T47D (cell line): Measurements from ENCODE around the gene KPNA1.

Experiments
- DNase-seq, 2 experiments: peaks; one replicate each; pipeline versions ENCODE4 v3.0.0 to v3.0.0-alpha.2; 2011 to 2012; ENCODE audit warnings: low read depth in 1 of 2, low spot score in 1 of 2
- JUND ChIP-seq: IDR thresholded peaks from 2 replicates; pipeline ENCODE4 v1.6.1; 2012; ENCODE audit warnings: low read depth
- in situ Hi-C: cut with HindIII; loops from 2 replicates; pipeline ENCODE4 v1.10.0; 2016; ENCODE audit warnings: low sequenced_read_pairs, low pct_unique_long_range_greater_than_20kb

The KPNA1 gene

DNA sequence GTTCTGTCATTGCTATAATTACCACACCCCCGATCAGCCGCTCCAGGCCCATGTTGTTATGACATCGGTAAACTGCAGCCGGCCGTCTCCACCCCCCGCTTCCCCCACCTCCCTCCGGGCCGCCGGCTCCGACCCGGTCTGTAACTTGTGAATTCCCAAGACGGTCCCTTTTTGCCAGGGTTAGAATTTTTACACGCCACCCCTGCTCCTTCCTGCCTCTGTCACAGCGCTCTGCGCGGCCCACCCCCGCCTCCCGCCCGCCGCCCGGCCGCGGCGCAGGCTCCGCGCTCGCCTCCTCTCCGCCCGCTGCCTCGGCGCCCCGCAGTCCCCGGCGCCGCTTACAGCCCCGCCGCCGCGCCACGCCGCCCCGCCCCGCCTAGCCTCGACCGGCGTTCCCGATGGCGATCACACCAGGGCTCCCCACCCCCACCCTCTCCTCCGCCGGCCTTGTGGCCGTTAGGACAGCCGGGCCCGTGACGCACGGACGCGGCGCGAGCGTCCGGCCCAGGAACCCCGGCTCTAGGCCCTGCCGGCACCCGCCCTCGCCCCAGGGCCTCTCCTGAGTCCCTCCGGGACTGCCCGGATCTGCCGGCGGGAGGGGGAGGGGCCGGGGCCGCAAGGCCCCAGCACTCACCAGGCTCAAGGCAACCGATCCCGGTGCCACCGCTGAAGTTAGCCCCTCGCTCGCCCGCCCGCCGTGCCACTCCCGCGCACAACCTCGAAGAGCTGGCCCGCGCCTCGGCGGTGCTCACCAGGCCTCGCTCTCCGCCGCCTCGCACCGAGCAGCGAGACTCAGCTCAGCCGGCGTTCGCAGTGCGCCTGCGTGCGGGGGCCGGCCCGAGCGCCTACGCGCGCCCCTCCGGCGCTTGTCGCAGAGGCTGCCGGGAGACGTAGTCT, at the start of gene KPNA1:
TSS of gene KPNA1 (minus strand) at position 817 of the 897 bp plus-strand sequence. CDS start 18,374 bp downstream, outside the sequence.
- DNase-seq = peak; percentile 93
- in situ Hi-C loops = no loop called here
- TF ChIP-seq JUND = no peak

DNA sequence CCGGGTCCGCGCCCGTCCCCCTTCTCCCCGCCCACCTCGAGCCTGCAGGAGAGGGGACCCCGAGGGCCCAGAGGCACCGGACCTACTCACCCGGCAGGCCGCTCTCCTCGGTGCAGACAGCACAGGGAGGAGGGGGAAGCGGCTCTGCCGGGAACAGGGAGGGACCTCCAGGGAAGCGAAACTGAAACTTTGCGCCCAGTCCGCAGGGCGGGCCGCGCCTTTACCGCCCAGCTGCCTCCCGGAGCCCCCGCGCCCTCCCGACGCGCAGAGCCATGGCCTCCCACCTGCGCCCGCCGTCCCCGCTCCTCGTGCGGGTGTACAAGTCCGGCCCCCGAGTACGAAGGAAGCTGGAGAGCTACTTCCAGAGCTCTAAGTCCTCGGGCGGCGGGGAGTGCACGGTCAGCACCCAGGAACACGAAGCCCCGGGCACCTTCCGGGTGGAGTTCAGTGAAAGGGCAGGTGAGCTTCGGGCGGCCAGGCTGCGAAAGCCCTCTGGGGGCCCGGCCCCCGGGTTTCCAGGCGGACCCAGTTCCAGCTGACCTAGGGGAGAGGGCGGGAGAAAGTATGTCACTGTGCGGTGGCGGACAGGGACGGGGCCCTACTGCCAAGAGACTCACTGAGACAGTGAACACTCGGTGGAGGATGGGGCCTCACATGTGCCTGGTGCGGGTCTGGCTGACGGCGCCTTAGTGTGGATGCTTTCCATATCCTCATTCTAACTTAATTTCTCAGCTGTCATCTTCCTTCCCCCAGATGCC, 49.6 kb upstream of the KPNA1 start, which contains the start of the genes DTX3L and PARP9:
TSS of gene DTX3L (plus strand) at position 184 of the 758 bp plus-strand sequence. CDS start at position 273, 89 bp downstream.
TSS of gene PARP9 (minus strand) at position 146 of the 758 bp plus-strand sequence. CDS start 4,680 bp downstream, outside the sequence.
- in situ Hi-C loops = no loop called here
- no peak for TF ChIP-seq JUND
- peak; percentile 80 to 81 for DNase-seq

- peak in 1 of 2 experiments; percentile 11 for DNase-seq
- in situ Hi-C loops = no loop called here
- no peak for TF ChIP-seq JUND
These were observed 48.9 kb upstream of the KPNA1 start for GRCh38 chr3:122563717-122564025.

GRCh38 chr3:122562923-122563716, 48.4 kb upstream of the KPNA1 start:
- in situ Hi-C loops = no loop called here
- TF ChIP-seq JUND = no peak
- DNase-seq = no peak

GRCh38 chr3:122560680-122561079, 45.9 kb upstream of the KPNA1 start:
- no peak for TF ChIP-seq JUND
- in situ Hi-C loops = no loop called here
- peak; percentile 51 to 89 for DNase-seq

GRCh38 chr3:122559906-122560305, 45.2 kb upstream of the KPNA1 start:
- no peak for TF ChIP-seq JUND
- in situ Hi-C loops = no loop called here
- no peak for DNase-seq

DNA sequence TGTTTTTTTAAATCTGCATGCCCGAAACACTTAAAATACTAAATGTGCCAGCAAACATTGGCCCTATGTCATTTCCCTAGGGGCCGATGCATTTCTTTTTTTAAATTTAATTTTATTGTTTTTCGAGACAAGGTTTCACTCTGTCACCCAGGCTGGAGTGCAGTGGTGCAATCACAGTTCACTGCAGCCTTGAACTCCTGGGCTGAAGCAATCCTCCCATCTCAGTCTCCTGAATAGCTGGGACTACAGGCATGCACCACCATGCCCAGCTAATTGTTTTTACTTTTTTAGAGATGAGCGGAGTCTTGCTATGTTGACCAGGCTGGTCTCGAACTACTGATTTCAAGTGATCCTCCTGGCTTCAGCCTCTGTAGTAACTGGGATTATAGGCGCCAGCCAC, 43.9 kb upstream of the KPNA1 start:
- DNase-seq = no peak
- in situ Hi-C loops = no loop called here
- TF ChIP-seq JUND = no peak

GRCh38 chr3:122557356-122557755, 42.6 kb upstream of the KPNA1 start:
- in situ Hi-C loops = no loop called here

DNA sequence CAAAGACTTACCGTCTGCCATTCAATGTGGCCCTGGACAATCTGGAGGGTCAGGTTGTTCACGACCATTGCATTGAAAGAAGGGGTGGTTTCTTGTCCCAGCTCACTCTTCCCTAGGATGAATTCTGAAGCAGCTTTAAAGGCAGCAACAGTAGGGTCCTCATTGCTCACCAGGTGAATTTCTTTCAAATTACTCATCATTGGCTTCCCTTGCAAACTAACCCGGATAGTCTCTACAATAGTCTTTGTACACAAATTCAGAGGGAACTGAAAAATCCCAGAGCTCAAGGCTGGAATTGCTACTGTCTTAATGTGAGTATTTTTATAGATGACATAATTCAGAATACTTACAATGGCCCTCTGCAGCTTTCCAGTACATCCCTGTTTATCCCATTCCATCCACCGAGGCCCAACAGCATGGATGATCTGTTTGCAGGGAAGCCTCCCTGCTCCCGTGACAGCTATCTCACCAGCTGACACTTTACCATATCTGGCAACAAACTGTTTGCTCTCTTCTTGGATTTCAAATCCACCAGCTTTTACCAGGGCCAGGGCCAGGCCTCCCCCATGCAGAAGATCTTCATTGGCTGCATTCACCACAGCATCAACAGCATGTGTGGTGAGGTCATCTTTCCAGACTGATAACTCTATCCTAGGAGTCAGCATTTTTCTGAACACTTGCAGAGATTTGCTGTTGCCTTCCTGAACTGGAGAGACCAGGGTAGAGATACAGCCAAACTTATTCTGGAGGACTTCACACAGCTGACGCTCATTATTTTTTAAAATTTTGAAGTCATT, 40.7 kb upstream of the KPNA1 start:
- no peak for TF ChIP-seq JUND
- in situ Hi-C loops = no loop called here
- DNase-seq = no peak

More at GRCh38 chr3:122557356-122557755, 42.6 kb upstream of the KPNA1 start:
- DNase-seq = no peak
- TF ChIP-seq JUND = no peak

DNA sequence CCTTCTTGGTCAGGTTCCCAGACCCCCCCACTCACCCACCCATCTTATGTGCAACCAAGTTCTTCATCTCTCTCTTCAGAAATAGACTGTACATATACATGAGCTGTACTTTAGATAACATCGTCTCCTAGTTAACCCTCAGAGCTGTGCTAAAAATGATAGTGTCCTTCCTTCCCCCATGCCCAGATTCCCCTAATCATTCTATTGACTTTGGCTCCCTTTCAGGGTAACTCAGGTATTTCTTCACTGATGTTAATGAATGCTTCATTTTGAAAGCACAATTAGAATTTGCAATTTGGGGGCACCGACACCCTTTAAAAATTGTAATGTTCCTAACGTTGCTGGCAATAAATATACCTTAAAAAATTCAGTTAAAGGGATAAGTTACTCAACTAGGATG, 38.4 kb upstream of the KPNA1 start:
- no peak for DNase-seq
- in situ Hi-C loops = no loop called here
- TF ChIP-seq JUND = no peak

- in situ Hi-C loops = no loop called here
- no peak for TF ChIP-seq JUND
- no peak for DNase-seq
These were observed 33.9 kb upstream of the KPNA1 start for GRCh38 chr3:122548619-122549018.

GRCh38 chr3:122548076-122548475, 33.3 kb upstream of the KPNA1 start:
- in situ Hi-C loops = no loop called here
- no peak for DNase-seq
- TF ChIP-seq JUND = no peak
